WTC11 (cell line): ENCODE results near the gene SLC22A8.

Experiments used
- CREM ChIP-seq: sonication (generic); formaldehyde crosslinking; IDR thresholded peaks from 2 replicates; pipeline ENCODE4 v1.8.1; 2022; ENCODE audit warnings: mild to moderate bottlenecking, missing genetic modification reagents, moderate library complexity
- CTCF ChIP-seq: fragments of 200-600 bp; IDR thresholded peaks from 2 replicates; pipeline ENCODE4 v1.8.0; 2022; ENCODE audit warnings: antibody characterized with exemption
- IRF2 ChIP-seq: sonication (generic); formaldehyde crosslinking; IDR thresholded peaks from 2 replicates; pipeline ENCODE4 v1.8.0; 2022; ENCODE audit warnings: low read depth, missing genetic modification reagents, borderline replicate concordance
- JAZF1 ChIP-seq: fragments of 250-450 bp; sonication (Bioruptor Pico); IDR thresholded peaks from 2 replicates; pipeline ENCODE4 v1.9.0; 2021; ENCODE audit warnings: moderate library complexity, mild to moderate bottlenecking, inconsistent platforms
- NFYB ChIP-seq: sonication (generic); formaldehyde crosslinking; conservative IDR thresholded peaks from 2 replicates; pipeline ENCODE4 v1.8.0; 2022; ENCODE audit warnings: low read depth, missing genetic modification reagents
- NR2C2 ChIP-seq: sonication (generic); formaldehyde crosslinking; IDR thresholded peaks from 2 replicates; pipeline ENCODE4 v1.8.0; 2022; ENCODE audit warnings: mild to moderate bottlenecking, missing genetic modification reagents
- RELA ChIP-seq: sonication (generic); formaldehyde crosslinking; IDR thresholded peaks from 2 replicates; pipeline ENCODE4 v1.8.1; 2022; ENCODE audit warnings: missing genetic modification reagents, mild to moderate bottlenecking, borderline replicate concordance
- SP1 ChIP-seq: sonication (generic); formaldehyde crosslinking; conservative IDR thresholded peaks from 2 replicates; pipeline ENCODE4 v1.8.1; 2022; ENCODE audit warnings: missing genetic modification reagents
- TCF7 ChIP-seq: sonication (generic); formaldehyde crosslinking; IDR thresholded peaks from 2 replicates; pipeline ENCODE4 v1.8.0; 2022; ENCODE audit warnings: mild to moderate bottlenecking, low read depth, missing genetic modification reagents, moderate library complexity
- TEAD1 ChIP-seq: sonication (generic); formaldehyde crosslinking; IDR thresholded peaks from 2 replicates; pipeline ENCODE4 v1.8.0; 2022; ENCODE audit warnings: mild to moderate bottlenecking, missing genetic modification reagents
- ZNF263 ChIP-seq: sonication (generic); formaldehyde crosslinking; IDR thresholded peaks from 2 replicates; pipeline ENCODE4 v1.8.1; 2022; ENCODE audit warnings: low read depth, mild to moderate bottlenecking, moderate library complexity, missing genetic modification reagents
- TF ChIP-seq, protein P1 (sequence below): sonication (generic); formaldehyde crosslinking; IDR thresholded peaks from 2 replicates; pipeline ENCODE4 v1.8.1; 2023; ENCODE audit warnings: mild to moderate bottlenecking, missing genetic modification reagents, borderline replicate concordance
- TF ChIP-seq, protein P2 (sequence below): sonication (generic); formaldehyde crosslinking; IDR thresholded peaks from 2 replicates; pipeline ENCODE4 v1.8.0; 2023; ENCODE audit warnings: missing genetic modification reagents
- TF ChIP-seq, protein P3 (sequence below): sonication (generic); formaldehyde crosslinking; IDR thresholded peaks from 2 replicates; pipeline ENCODE4 v1.8.0; 2022; ENCODE audit warnings: mild to moderate bottlenecking, missing genetic modification reagents

GRCh38 chr11:63019506-63019905 is 3.9 kb upstream of the SLC22A8 start:
- TF ChIP-seq CTCF (no peak), TEAD1 (CRISPR knock-in tag) (no peak), NR2C2 (CRISPR knock-in tag) (no peak), CREM (CRISPR knock-in tag) (no peak), ZNF263 (CRISPR knock-in tag) (no peak), JAZF1 (CRISPR knock-in tag) (no peak), RELA (no peak), TCF7 (CRISPR knock-in tag) (no peak), SP1 (CRISPR knock-in tag) (no peak), NFYB (CRISPR knock-in tag) (no peak), IRF2 (no peak)
- TF ChIP-seq, protein P1, sequence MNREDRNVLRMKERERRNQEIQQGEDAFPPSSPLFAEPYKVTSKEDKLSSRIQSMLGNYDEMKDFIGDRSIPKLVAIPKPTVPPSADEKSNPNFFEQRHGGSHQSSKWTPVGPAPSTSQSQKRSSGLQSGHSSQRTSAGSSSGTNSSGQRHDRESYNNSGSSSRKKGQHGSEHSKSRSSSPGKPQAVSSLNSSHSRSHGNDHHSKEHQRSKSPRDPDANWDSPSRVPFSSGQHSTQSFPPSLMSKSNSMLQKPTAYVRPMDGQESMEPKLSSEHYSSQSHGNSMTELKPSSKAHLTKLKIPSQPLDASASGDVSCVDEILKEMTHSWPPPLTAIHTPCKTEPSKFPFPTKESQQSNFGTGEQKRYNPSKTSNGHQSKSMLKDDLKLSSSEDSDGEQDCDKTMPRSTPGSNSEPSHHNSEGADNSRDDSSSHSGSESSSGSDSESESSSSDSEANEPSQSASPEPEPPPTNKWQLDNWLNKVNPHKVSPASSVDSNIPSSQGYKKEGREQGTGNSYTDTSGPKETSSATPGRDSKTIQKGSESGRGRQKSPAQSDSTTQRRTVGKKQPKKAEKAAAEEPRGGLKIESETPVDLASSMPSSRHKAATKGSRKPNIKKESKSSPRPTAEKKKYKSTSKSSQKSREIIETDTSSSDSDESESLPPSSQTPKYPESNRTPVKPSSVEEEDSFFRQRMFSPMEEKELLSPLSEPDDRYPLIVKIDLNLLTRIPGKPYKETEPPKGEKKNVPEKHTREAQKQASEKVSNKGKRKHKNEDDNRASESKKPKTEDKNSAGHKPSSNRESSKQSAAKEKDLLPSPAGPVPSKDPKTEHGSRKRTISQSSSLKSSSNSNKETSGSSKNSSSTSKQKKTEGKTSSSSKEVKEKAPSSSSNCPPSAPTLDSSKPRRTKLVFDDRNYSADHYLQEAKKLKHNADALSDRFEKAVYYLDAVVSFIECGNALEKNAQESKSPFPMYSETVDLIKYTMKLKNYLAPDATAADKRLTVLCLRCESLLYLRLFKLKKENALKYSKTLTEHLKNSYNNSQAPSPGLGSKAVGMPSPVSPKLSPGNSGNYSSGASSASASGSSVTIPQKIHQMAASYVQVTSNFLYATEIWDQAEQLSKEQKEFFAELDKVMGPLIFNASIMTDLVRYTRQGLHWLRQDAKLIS, result no peak
- TF ChIP-seq, protein P2, sequence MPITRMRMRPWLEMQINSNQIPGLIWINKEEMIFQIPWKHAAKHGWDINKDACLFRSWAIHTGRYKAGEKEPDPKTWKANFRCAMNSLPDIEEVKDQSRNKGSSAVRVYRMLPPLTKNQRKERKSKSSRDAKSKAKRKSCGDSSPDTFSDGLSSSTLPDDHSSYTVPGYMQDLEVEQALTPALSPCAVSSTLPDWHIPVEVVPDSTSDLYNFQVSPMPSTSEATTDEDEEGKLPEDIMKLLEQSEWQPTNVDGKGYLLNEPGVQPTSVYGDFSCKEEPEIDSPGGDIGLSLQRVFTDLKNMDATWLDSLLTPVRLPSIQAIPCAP (CRISPR knock-in tag), result no peak
- TF ChIP-seq, protein P3, sequence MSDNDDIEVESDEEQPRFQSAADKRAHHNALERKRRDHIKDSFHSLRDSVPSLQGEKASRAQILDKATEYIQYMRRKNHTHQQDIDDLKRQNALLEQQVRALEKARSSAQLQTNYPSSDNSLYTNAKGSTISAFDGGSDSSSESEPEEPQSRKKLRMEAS, result no peak
